IPS-NIHi7 (cell line): Measurements from ENCODE around the gene KCNE4.

ENCODE experiments used
- DNase-seq: peaks from one replicate; pipeline ENCODE4 v3.0.0; 2012; ENCODE audit warnings: mixed read lengths; ENCODE audit errors: extremely low spot score

KCNE4 gene, protein sequence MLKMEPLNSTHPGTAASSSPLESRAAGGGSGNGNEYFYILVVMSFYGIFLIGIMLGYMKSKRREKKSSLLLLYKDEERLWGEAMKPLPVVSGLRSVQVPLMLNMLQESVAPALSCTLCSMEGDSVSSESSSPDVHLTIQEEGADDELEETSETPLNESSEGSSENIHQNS

GRCh38 chr2:223051693-223052289 lies at the start of gene KCNE4:
Gene KCNE4, plus strand, starts transcription at chr2:223052190. Its CDS starts 641 bp downstream, at chr2:223052831.
- no peak for DNase-seq

DNA sequence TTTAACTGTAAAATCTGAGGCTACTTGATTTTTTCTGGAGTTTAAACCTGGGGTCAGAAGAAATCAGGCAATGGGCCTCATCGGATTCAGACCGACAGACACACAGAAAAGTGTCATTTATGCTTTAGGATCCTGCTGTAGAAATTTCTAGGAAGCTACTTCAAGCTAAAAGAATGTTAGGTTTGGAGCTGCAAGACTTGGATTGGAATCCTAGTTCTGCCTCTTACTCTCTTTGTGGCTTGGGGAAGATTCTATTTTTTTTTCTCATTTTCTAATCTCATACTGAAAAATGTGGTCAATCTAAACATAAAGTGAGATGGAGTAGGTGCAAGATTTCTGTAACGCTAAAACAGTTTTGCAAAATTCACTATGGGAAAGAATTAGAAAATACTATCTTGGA lies 48.8 kb upstream of the KCNE4 start:
- no peak for DNase-seq

DNA sequence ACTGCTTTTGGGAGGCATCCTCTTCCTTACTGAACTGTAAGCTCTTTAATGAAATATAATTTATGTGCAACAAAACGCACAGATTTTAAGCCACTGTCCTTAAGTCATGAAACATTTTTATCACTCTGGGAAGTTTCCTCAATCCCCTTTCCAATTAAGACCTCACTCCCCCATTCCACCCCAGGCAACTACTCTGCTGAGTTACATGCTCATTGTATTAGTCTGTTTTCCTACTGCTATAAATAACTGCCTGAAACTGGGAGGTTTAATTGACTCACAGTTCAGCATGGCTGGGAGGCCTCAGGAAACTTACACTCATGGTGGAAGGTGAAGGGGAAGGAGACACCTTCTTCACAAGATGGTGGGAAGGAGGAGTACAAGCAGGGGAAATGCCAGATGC lies 46.5 kb upstream of the KCNE4 start:
- DNase-seq = no peak

DNA sequence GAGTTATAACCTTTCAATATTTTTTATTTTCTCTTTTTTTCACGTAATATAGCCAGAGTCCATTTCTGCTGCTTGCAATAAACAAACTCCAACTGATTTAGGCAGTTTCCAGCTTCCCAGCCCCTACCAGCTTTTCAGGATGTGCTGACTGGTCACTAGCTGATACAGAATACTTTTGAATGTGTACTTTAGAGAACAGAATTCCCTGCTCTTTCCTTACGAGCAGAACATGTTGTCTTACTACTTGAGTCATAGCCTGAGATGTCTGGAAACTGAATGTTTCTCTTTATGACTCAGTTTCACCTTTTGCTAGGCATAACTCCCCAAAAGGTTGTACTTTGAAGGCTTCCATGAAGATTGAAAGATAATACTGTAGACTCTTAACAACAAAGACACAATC lies 44.5 kb upstream of the KCNE4 start:
- DNase-seq = no peak

DNA sequence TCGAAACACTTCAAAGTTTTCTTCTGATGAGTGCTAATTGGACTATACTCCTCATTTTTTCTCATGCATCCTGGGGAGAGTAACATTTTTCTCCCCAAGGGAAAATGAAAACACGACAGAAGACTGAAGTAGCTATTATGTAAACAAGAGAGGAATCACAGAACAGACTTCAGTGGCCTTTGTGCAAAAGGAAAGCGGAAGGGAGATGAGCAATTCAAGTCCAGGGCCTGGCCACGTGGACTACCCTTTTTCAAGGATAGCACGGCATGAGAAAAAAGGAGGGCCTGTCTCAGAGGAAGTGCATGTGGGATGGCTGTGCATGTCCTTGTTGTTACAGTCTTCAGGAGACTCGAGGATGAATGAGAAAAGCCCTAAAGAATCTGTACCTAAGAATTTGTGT lies 43.8 kb upstream of the KCNE4 start:
- no peak for DNase-seq

DNA sequence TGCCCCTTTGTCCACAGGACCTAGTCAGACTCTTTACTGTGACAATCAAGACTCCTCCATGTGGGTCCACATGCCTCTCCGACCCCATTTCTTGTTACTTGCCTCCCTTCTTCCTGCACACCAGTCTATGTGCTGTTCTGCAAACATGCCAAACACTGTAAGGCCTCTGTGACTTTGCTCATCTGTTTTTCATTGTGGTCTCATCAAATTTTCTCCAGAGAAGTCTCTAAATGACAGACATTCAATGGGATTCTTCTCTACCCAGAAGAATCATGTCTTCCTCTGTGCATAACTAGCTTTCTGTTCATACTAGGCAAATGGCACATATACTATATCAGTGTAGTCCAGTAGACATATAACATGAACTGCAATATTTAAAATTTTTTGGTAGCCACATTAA lies 43.0 kb upstream of the KCNE4 start:
- no peak for DNase-seq

DNA sequence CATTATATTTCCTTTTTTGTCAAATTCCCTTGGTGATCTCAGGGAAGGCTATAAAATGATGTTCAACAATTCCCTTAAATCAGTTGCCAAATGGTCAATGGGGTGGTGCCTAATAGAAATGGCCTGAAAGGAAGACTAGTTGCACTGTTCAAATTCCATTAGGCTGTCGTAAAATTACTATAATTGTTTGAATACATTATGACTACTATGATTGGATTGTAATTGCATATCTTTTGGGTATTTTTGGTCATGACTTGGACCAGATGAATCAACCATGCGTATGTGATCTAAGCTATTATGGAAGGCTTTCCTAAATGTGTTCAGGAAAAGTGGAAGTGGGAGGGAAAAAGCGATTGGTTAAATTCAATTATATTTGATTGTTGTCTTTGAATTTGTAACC lies 41.3 kb upstream of the KCNE4 start:
- no peak for DNase-seq

DNA sequence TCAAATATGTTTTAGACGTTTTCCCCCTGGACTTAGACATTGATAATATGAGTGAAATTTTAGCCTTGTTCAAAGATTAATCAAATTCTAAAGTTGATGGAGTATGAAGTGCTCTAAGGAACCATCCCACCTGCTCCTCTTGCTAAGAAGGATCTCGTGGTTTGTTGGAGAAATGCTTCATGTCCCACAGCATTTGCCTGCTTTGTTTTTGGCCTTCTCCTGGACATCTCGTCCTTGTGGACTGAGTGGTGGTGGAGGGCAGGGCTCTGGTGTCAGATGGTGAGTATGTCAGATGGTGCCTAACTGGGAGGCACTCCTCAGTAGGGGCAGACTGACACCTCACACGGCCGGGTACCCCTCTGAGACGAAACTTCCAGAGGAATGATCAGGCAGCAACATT lies 39.7 kb upstream of the KCNE4 start:
- DNase-seq = no peak

DNA sequence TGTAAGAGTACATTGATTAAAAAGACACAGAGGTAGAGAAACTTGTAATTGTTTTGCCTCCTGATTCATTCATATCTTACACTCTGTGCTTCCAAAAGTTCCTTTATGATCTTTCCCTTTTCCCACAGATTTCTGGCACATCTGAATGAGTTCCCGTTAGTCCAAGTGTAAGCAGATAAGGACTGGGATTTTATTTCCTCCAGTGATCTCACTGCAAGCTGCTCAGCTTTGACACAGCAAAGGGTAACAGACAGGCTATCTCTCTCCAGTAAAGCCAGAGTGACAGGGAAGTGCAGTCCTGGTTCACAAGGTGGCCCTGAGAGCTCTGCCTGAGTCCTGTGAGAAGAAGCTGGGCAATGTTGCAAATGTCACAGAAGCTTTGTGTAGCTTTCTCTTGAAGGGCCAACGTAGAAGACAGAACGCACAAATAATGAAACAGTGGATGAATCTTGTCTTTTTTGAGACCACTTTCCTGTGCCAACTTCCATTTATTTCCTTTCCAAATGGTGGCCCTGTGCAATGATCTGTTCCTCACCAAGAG lies 32.5 kb upstream of the KCNE4 start:
- DNase-seq = no peak

GRCh38 chr2:223019987-223020717 lies 31.8 kb upstream of the KCNE4 start:
- no peak for DNase-seq

- no peak for DNase-seq
Observed at GRCh38 chr2:223020971-223021675, 30.9 kb upstream of the KCNE4 start.

- no peak for DNase-seq
Observed at GRCh38 chr2:223026357-223027110, 25.5 kb upstream of the KCNE4 start.

GRCh38 chr2:223027442-223027841 lies 24.5 kb upstream of the KCNE4 start:
- DNase-seq = no peak

DNA sequence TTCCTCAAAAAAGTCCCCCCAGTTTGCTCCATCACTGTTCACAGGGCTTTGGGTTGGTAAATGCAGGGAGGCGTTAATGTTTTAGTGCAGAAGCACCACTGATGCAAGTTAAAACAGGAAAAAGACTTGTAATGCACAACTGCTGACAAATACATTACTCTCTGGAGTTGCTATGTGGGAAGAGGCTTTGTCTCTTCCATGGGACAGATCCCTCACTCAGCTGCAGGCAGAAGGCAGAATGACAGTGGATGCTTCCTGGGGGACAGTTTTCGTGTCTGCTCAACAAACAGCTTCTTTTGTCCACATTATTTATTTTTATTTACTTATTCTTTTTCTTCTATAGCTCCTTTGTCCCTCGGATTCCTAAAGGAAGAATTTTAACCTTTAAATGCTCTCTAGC lies 22.7 kb upstream of the KCNE4 start:
- DNase-seq = no peak

GRCh38 chr2:223032187-223033142 lies 19.5 kb upstream of the KCNE4 start:
- DNase-seq = no peak

- DNase-seq = no peak
Observed at GRCh38 chr2:223034221-223034975, 17.6 kb upstream of the KCNE4 start.

GRCh38 chr2:223036790-223037444 lies 15.1 kb upstream of the KCNE4 start:
- DNase-seq = no peak

GRCh38 chr2:223037445-223037800 lies 14.6 kb upstream of the KCNE4 start:
- no peak for DNase-seq

- DNase-seq = no peak
Observed at GRCh38 chr2:223039618-223040017, 12.4 kb upstream of the KCNE4 start.
